Hepatocyte (in vitro differentiated cells): ENCODE measurements around the gene PTX4. TPM values are rescaled to one million over a fixed set of nuclear protein-coding genes. Genes with fewer than 3 reads are reported as not detected.

ENCODE experiments used
- DNase-seq: peaks from one replicate; pipeline ENCODE4 v3.0.0-alpha.2; 2016; ENCODE audit warnings: low spot score
- H2AFZ ChIP-seq: fragments of 200-600 bp; sonication (generic); 2 replicates; pipeline ENCODE4 v1.6.0; 2016; ENCODE audit warnings: antibody characterized with exemption, mild to moderate bottlenecking
- H3K27ac ChIP-seq: fragments of 200-600 bp; sonication (generic); 2 replicates; pipeline ENCODE4 v1.5.1; 2016; ENCODE audit warnings: mild to moderate bottlenecking
- H3K27me3 ChIP-seq: fragments of 200-600 bp; sonication (generic); 2 replicates; pipeline ENCODE4 v1.6.1; 2016
- H3K36me3 ChIP-seq: fragments of 200-600 bp; sonication (generic); replicated peaks from 2 replicates; pipeline ENCODE4 v1.5.1; 2016; ENCODE audit warnings: low read depth; ENCODE audit not compliant: insufficient read depth
- H3K4me1 ChIP-seq: fragments of 200-600 bp; sonication (generic); 2 replicates; pipeline ENCODE4 v1.5.1; 2016; ENCODE audit warnings: mild to moderate bottlenecking, moderate library complexity; ENCODE audit not compliant: insufficient read depth
- H3K4me2 ChIP-seq: fragments of 200-600 bp; sonication (generic); 2 replicates; pipeline ENCODE4 v1.6.0; 2016
- H3K4me3 ChIP-seq: fragments of 200-600 bp; sonication (generic); 2 replicates; pipeline ENCODE4 v1.5.1; 2016; ENCODE audit warnings: mild to moderate bottlenecking
- H3K79me2 ChIP-seq: fragments of 200-600 bp; sonication (generic); 2 replicates; pipeline ENCODE4 v1.6.0; 2017; ENCODE audit warnings: mild to moderate bottlenecking
- H3K9me2 ChIP-seq: fragments of 200-600 bp; sonication (generic); replicated peaks from 2 replicates; pipeline ENCODE4 v1.6.0; 2017; ENCODE audit warnings: mild to moderate bottlenecking; ENCODE audit not compliant: insufficient read depth
- H3K9me3 ChIP-seq: fragments of 200-600 bp; sonication (generic); 2 replicates; pipeline ENCODE4 v1.5.1; 2016; ENCODE audit warnings: low read depth, mild to moderate bottlenecking
- H4K20me1 ChIP-seq: fragments of 200-600 bp; sonication (generic); 2 replicates; pipeline ENCODE4 v1.6.0; 2016; ENCODE audit warnings: mild to moderate bottlenecking; ENCODE audit not compliant: insufficient read depth, poor library complexity, severe bottlenecking
- EZH2 ChIP-seq: fragments of 200-600 bp; sonication (generic); IDR thresholded peaks from 2 replicates; pipeline ENCODE4 v1.6.1; 2016; ENCODE audit warnings: antibody characterized with exemption, mild to moderate bottlenecking, borderline replicate concordance
- EZH2phosphoT487 ChIP-seq: fragments of 200-600 bp; sonication (generic); IDR thresholded peaks from one replicate; pipeline ENCODE4 v1.6.1; 2018; ENCODE audit warnings: antibody characterized with exemption, mild to moderate bottlenecking, low read depth, moderate library complexity; ENCODE audit not compliant: unreplicated experiment, severe bottlenecking
- WGBS: methylation state at CpG from one replicate; pipeline ENCODE4 v1.1.6; 2016; ENCODE audit warnings: low lambda C conversion rate; ENCODE audit errors: missing lambda C conversion rate; 5-methylcytosine and 5-hydroxymethylcytosine counted together
- polyA plus RNA-seq: library from polyadenylated mRNA; unstranded; fragments of >200 nt; fragmentation: Nextera tagmentation; extraction: Ambion mirVana; gene quantifications from 2 replicates; pipeline ENCODE4 v1.2.1, GENCODE V29; 2016
- total RNA-seq: library from RNA; depleted of rRNA; stranded (reverse); fragments of >200 nt; gene quantifications from 2 replicates; pipeline ENCODE4 v1.2.3, GENCODE V29; 2014
- TF ChIP-seq, protein P1 (sequence below): fragments of 200-600 bp; sonication (generic); IDR thresholded peaks from 2 replicates; pipeline ENCODE4 v1.5.1; 2016; ENCODE audit warnings: antibody characterized with exemption, mild to moderate bottlenecking; ENCODE audit not compliant: poor library complexity

Gene PTX4
- total and polyA plus RNA-seq, 2 experiments from 2014 or later: not detected

DNA sequence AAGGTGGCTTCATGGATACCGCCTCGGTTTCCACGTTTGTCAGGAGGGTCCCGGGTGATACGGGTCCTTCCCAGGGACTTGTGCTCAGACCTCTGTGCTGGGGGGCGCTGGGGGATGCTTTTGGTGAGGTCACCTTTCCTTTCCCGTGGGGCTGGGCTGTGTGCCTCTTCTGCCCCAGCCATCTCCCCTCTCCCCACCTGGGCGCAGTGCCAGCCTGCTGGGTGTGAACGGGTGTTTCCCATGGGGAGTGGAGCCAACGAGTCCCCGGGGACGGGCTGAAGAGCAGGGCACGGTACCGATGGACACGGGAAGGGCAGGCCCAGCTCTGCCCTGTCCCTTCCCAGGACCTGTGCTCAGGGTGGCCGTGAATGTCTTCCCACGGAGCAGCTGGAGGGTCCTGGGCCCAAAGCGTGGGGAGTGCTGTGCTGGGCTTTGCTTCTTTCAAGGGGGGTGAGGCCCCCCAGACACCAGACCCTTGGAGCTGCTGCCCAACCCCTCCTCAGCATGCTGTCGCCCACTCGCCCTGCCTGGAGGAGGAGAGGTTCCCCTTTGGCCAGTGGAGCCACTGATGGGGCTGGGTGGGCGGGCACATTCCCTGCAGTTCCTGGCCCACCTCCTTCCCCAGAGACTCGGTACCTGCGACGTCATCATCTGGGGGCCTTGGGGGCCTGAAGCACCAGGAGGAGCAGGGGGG lies 19.9 kb upstream of the PTX4 start:
- no peaks in the 10 kb centered on the region for H3K27me3 ChIP-seq
- 91% methylated on average over 22 of the region's 24 CpGs for WGBS
- TF ChIP-seq, protein P1, sequence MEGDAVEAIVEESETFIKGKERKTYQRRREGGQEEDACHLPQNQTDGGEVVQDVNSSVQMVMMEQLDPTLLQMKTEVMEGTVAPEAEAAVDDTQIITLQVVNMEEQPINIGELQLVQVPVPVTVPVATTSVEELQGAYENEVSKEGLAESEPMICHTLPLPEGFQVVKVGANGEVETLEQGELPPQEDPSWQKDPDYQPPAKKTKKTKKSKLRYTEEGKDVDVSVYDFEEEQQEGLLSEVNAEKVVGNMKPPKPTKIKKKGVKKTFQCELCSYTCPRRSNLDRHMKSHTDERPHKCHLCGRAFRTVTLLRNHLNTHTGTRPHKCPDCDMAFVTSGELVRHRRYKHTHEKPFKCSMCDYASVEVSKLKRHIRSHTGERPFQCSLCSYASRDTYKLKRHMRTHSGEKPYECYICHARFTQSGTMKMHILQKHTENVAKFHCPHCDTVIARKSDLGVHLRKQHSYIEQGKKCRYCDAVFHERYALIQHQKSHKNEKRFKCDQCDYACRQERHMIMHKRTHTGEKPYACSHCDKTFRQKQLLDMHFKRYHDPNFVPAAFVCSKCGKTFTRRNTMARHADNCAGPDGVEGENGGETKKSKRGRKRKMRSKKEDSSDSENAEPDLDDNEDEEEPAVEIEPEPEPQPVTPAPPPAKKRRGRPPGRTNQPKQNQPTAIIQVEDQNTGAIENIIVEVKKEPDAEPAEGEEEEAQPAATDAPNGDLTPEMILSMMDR: no peak
- TF ChIP-seq EZH2 (no peak), EZH2phosphoT487 (no peak)
- no peaks in the 10 kb centered on the region for H4K20me1 ChIP-seq
- H3K36me3 ChIP-seq: no peaks in the 10 kb centered on the region
- H3K4me3 ChIP-seq: no peak overlapping the region
- no peak for DNase-seq
- H2AFZ ChIP-seq: no peak overlapping the region
- H3K9me3 ChIP-seq: no peaks in the 10 kb centered on the region
- H3K4me1 ChIP-seq: no peaks in the 10 kb centered on the region
- H3K9me2 ChIP-seq: no peaks in the 10 kb centered on the region
- no peak overlapping the region for H3K27ac ChIP-seq
- H3K79me2 ChIP-seq: no peaks in the 10 kb centered on the region
- H3K4me2 ChIP-seq: no peak overlapping the region

GRCh38 chr16:1506494-1507213 lies 17.9 kb upstream of the PTX4 start:
- no peak overlapping the region for H3K4me3 ChIP-seq
- no peak for DNase-seq
- TF ChIP-seq EZH2phosphoT487: no peak
- TF ChIP-seq, protein P1: no peak
- TF ChIP-seq EZH2: no peak
- H3K36me3 ChIP-seq: no peaks in the 10 kb centered on the region
- no peaks in the 10 kb centered on the region for H3K9me2 ChIP-seq
- no peaks in the 10 kb centered on the region for H3K9me3 ChIP-seq
- WGBS: 93% methylated on average over 36 of the region's 37 CpGs
- no peaks in the 10 kb centered on the region for H3K4me1 ChIP-seq
- H3K79me2 ChIP-seq: no peaks in the 10 kb centered on the region
- no peak overlapping the region for H3K4me2 ChIP-seq
- H3K27ac ChIP-seq: no peak overlapping the region
- H3K27me3 ChIP-seq: no peaks in the 10 kb centered on the region
- no peak overlapping the region for H2AFZ ChIP-seq
- H4K20me1 ChIP-seq: no peaks in the 10 kb centered on the region

DNA sequence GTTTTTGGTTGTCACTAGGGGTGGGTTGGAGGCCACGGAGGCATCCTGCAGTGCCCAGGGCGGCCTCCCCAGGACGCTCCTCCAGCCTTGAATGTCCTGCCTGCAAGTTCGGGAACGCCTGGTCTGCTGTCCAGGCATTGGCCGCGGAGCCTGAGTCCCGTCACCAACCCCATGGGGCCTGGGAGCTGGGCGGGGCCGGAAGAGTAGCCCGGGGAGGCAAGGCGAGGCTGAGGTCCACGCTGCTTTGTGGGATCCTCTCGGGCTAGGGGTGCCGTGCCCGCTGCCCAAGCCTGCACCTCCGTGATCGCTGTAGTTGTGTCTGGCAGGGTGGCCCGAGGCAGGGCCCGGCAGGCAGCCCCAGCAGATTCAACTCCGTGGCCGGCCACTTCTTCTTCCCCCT lies 17.2 kb upstream of the PTX4 start:
- Histone ChIP-seq H4K20me1 (no peaks in the 10 kb centered on the region), H2AFZ (no peak overlapping the region), H3K9me3 (no peaks in the 10 kb centered on the region), H3K27ac (no peak overlapping the region), H3K9me2 (no peaks in the 10 kb centered on the region), H3K36me3 (no peaks in the 10 kb centered on the region), H3K4me1 (no peaks in the 10 kb centered on the region), H3K27me3 (no peaks in the 10 kb centered on the region), H3K4me3 (no peak overlapping the region), H3K79me2 (no peaks in the 10 kb centered on the region), H3K4me2 (no peak overlapping the region)
- TF ChIP-seq EZH2: no peak
- no peak for TF ChIP-seq EZH2phosphoT487
- TF ChIP-seq, protein P1: no peak
- DNase-seq: no peak
- 97% methylated on average over 22 of the region's 22 CpGs for WGBS
